Peyer's patch (tissue), 4 donors: ENCODE results near the gene FLT3. TPM values are rescaled to one million over a fixed set of nuclear protein-coding genes. Genes with fewer than 3 reads are reported as not detected.

Experiments used
- small RNA-seq, 2 donors: library from RNA; depleted of rRNA; stranded (forward); fragments of <200 nt; gene quantifications; one replicate each; pipeline ENCODE3, GENCODE V24; 2016
- total RNA-seq, 4 donors: library from RNA; depleted of rRNA; stranded (reverse); fragments of >200 nt; gene quantifications; one replicate each; pipeline ENCODE4 v1.1.0, GENCODE V29; 2016

The FLT3 gene
- total RNA-seq, 4 donors from 2014 or later, result 0.38 to 10.7 (median 0.67) TPM; not detected in 1

Small RNA genes within 50 kb of the gene (small RNA-seq; reads per million reads assigned to genes)
- 0 to 0.25 reads per million in 2 donors for gene RN7SL272P

Other genes with a start within 250 kb of the FLT3 start
- not detected for gene PDX1, start 180.6 kb downstream of the FLT3 start, total RNA-seq
- 100 to 1,000 TPM in 3 of 4 donors, 10 to 100 TPM in 1; 33.0 to 182 (median 136) TPM for gene CDX2, start 131.3 kb downstream of the FLT3 start, total RNA-seq
- 100 to 1,000 TPM in 2 of 4 donors, 10 to 100 TPM in 2; 38.0 to 144 (median 99.0) TPM for gene URAD, start 111.9 kb downstream of the FLT3 start, total RNA-seq
- gene PAN3, start 38.0 kb upstream of the FLT3 start, total RNA-seq, result 10 to 100 TPM; 30.6 to 67.7 (median 48.5) TPM